ENCODE measurements around the gene TDRD1. TPM values are rescaled to one million over a fixed set of nuclear protein-coding genes. Genes with fewer than 3 reads are reported as not detected.

TDRD1 gene
- total RNA-seq, 1 donor from 2014 or later = 1.9 TPM

GRCh38 chr10:114271779-114272167 is 92.6 kb downstream of the TDRD1 start:
- H3K27me3 ChIP-seq (ENCODE audit: low read depth) = no peaks in the 10 kb centered on the region
- H3K4me1 ChIP-seq = peaks cover 30% of the 10 kb centered on the region
- DNase-seq = no peak
- no peak overlapping the region for H3K4me3 ChIP-seq
- no peaks in the 10 kb centered on the region for H3K36me3 ChIP-seq
- H3K9me3 ChIP-seq (replicated peaks) = no peaks in the 10 kb centered on the region
- TF ChIP-seq CTCF (IDR thresholded peaks at IDR 0.05; ENCODE audit: borderline replicate concordance) = no peak
- intact Hi-C loops (cut with micrococcal nuclease) = no loop called here
- peak overlapping the region; percentile 50 for H3K27ac ChIP-seq (replicated peaks)

- Histone ChIP-seq H3K36me3 (no peaks in the 10 kb centered on the region), H3K4me3 (no peak overlapping the region), H3K27me3 (ENCODE audit: low read depth) (no peaks in the 10 kb centered on the region), H3K9me3 (replicated peaks) (no peaks in the 10 kb centered on the region), H3K4me1 (peaks cover 30% of the 10 kb centered on the region), H3K27ac (replicated peaks) (no peak overlapping the region)
- intact Hi-C loops (cut with micrococcal nuclease) = no loop called here
- no peak for TF ChIP-seq CTCF (IDR thresholded peaks at IDR 0.05; ENCODE audit: borderline replicate concordance)
- no peak for DNase-seq
These were observed 93.5 kb downstream of the TDRD1 start for GRCh38 chr10:114272696-114273095.

- Histone ChIP-seq H3K9me3 (replicated peaks) (no peaks in the 10 kb centered on the region), H3K36me3 (no peaks in the 10 kb centered on the region), H3K4me3 (no peak overlapping the region), H3K4me1 (peaks cover 30% of the 10 kb centered on the region), H3K27ac (replicated peaks) (no peak overlapping the region), H3K27me3 (ENCODE audit: low read depth) (no peaks in the 10 kb centered on the region)
- no peak for DNase-seq
- intact Hi-C loops (cut with micrococcal nuclease) = no loop called here
- TF ChIP-seq CTCF (IDR thresholded peaks at IDR 0.05; ENCODE audit: borderline replicate concordance) = no peak
These were observed 94.8 kb downstream of the TDRD1 start for GRCh38 chr10:114273910-114274309.

GRCh38 chr10:114274616-114275453 is 95.7 kb downstream of the TDRD1 start:
- Histone ChIP-seq H3K36me3 (no peaks in the 10 kb centered on the region), H3K4me3 (no peak overlapping the region), H3K27me3 (ENCODE audit: low read depth) (no peaks in the 10 kb centered on the region), H3K27ac (replicated peaks) (no peak overlapping the region), H3K9me3 (replicated peaks) (no peaks in the 10 kb centered on the region), H3K4me1 (peaks cover 26% of the 10 kb centered on the region)
- TF ChIP-seq CTCF (IDR thresholded peaks at IDR 0.05; ENCODE audit: borderline replicate concordance) = no peak
- no peak for DNase-seq
- intact Hi-C loops (cut with micrococcal nuclease) = no loop called here

GRCh38 chr10:114276066-114276465 is 96.9 kb downstream of the TDRD1 start:
- Histone ChIP-seq H3K4me1 (peaks cover 14% of the 10 kb centered on the region), H3K4me3 (no peak overlapping the region), H3K27me3 (ENCODE audit: low read depth) (no peaks in the 10 kb centered on the region), H3K36me3 (no peaks in the 10 kb centered on the region), H3K9me3 (replicated peaks) (no peaks in the 10 kb centered on the region), H3K27ac (replicated peaks) (no peak overlapping the region)
- no peak for DNase-seq
- no peak for TF ChIP-seq CTCF (IDR thresholded peaks at IDR 0.05; ENCODE audit: borderline replicate concordance)
- intact Hi-C loops (cut with micrococcal nuclease) = no loop called here
